Activated B cell treated with CpG ODN at 0.5 μM for 24 hours (primary cell): ENCODE results near the gene YEATS2. TPM values are rescaled to one million over a fixed set of nuclear protein-coding genes. Genes with fewer than 3 reads are reported as not detected.
"Not testable (repeated sequence)": the region's sequence is repeated elsewhere in the genome, so short reads cannot be mapped to it uniquely, and the experiment has no call there.

Source experiments
- ATAC-seq: fragments of 200-7000 bp; cut with Tn5 transposase; one replicate; pipeline ENCODE4 v1.10.0; 2021; ENCODE audit warnings: low read depth, mild to moderate bottlenecking, moderate library complexity
- CTCF ChIA-PET: fragments of 350-600 bp; sonication (Branson Sonifier 250); formaldehyde crosslinking; loops from one replicate; lab custom pipeline; 2021; ENCODE audit warnings: antibody characterized with exemption; lab: Charles Lee
- POLR2A ChIA-PET: fragments of 350-600 bp; sonication (Branson Sonifier 250); formaldehyde crosslinking; loops from one replicate; lab custom pipeline; 2021; ENCODE audit warnings: antibody characterized with exemption; lab: Charles Lee
- DNase-seq: peaks from one replicate; pipeline ENCODE4 v3.0.0; 2022
- H3K27ac Mint-ChIP-seq: one replicate; pipeline ENCODE4 v1.8.0; 2020; ENCODE audit warnings: mixed read lengths
- H3K27me3 Mint-ChIP-seq: one replicate; pipeline ENCODE4 v1.8.0; 2021; ENCODE audit warnings: mixed read lengths
- H3K36me3 Mint-ChIP-seq: one replicate; pipeline ENCODE4 v1.8.0; 2021; ENCODE audit warnings: low read depth, mixed read lengths
- H3K4me1 Mint-ChIP-seq: one replicate; pipeline ENCODE4 v1.8.0; 2021; ENCODE audit warnings: mixed read lengths
- H3K4me3 Mint-ChIP-seq: one replicate; pipeline ENCODE4 v1.8.0; 2020; ENCODE audit warnings: mild to moderate bottlenecking, mixed read lengths
- H3K9me3 Mint-ChIP-seq: one replicate; pipeline ENCODE4 v1.8.0; 2020; ENCODE audit warnings: mixed read lengths
- CTCF ChIP-seq: fragments of 200-600 bp; IDR thresholded peaks from one replicate; pipeline ENCODE4 v1.8.0; 2022; ENCODE audit warnings: antibody characterized with exemption, mild to moderate bottlenecking
- intact Hi-C: fragments of 100-400 bp; cut with micrococcal nuclease; formaldehyde crosslinking; loops from one replicate; pipeline ENCODE4 v1.15.1; 2024
- total RNA-seq: library from RNA; stranded (reverse); gene quantifications from 2 replicates; pipeline ENCODE4 v1.2.3, GENCODE V29; 2022

The YEATS2 gene
- total RNA-seq, 1 donor from 2014 or later, result 26.2 TPM

- no peak for ATAC-seq
- intact Hi-C loops, result loop anchor here (2.0 kb wide), 1 partner anchor 15 kb away; no protein-coding TSS in a partner anchor
- ChIA-PET POLR2A (interaction anchor here (0.8 kb wide), 1 partner anchor 27 kb away, joined by 3 read pairs; the partner anchor contains the start of gene KLHL24), CTCF (interaction anchor here (1.2 kb wide), 1 partner anchor 8 kb away, joined by 3 read pairs; no protein-coding TSS in a partner anchor)
- no peak for TF ChIP-seq CTCF
- no peak for DNase-seq
- Mint-ChIP-seq H3K4me1 (peaks cover 4% of the 10 kb centered on the region), H3K9me3 (no peaks in the 10 kb centered on the region), H3K27ac (no peak overlapping the region), H3K4me3 (no peak overlapping the region), H3K36me3 (peaks cover 63% of the 10 kb centered on the region), H3K27me3 (no peaks in the 10 kb centered on the region)
Measured at GRCh38 chr3:183662099-183662498, 35.5 kb upstream of the YEATS2 start.

- no peak for TF ChIP-seq CTCF
- no peak overlapping the region for H3K4me3 Mint-ChIP-seq
- no peaks in the 10 kb centered on the region for H3K4me1 Mint-ChIP-seq
- H3K9me3 Mint-ChIP-seq, result no peaks in the 10 kb centered on the region
- ChIA-PET POLR2A (no interaction called here), CTCF (no interaction called here)
- ATAC-seq (no peak), DNase-seq (no peak)
- H3K27me3 Mint-ChIP-seq, result no peaks in the 10 kb centered on the region
- H3K36me3 Mint-ChIP-seq, result peaks cover 64% of the 10 kb centered on the region
- intact Hi-C loops, result no loop called here
- H3K27ac Mint-ChIP-seq, result no peak overlapping the region
Measured at GRCh38 chr3:183664913-183665381, 32.6 kb upstream of the YEATS2 start.

GRCh38 chr3:183680061-183680460 lies 17.5 kb upstream of the YEATS2 start:
- no peaks in the 10 kb centered on the region for H3K4me1 Mint-ChIP-seq
- CTCF ChIA-PET, result no interaction called here
- POLR2A ChIA-PET, result interaction anchor here (0.6 kb wide), 1 partner anchor 12 kb away, joined by 3 read pairs; no protein-coding TSS in a partner anchor
- intact Hi-C loops, result no loop called here
- no peaks in the 10 kb centered on the region for H3K9me3 Mint-ChIP-seq
- no peak overlapping the region for H3K27ac Mint-ChIP-seq
- peaks cover 41% of the 10 kb centered on the region for H3K36me3 Mint-ChIP-seq
- H3K4me3 Mint-ChIP-seq, result no peak overlapping the region
- no peak for TF ChIP-seq CTCF
- no peaks in the 10 kb centered on the region for H3K27me3 Mint-ChIP-seq
- DNase-seq (no peak), ATAC-seq (no peak)

- Mint-ChIP-seq H3K27me3 (no peaks in the 10 kb centered on the region), H3K36me3 (peaks cover under 1% of the 10 kb centered on the region), H3K27ac (no peak overlapping the region), H3K4me3 (no peak overlapping the region), H3K4me1 (no peaks in the 10 kb centered on the region), H3K9me3 (no peaks in the 10 kb centered on the region)
- intact Hi-C loops, result no loop called here
- ChIA-PET CTCF (no interaction called here), POLR2A (interaction anchor here (0.6 kb wide), 1 partner anchor 10 kb away, joined by 3 read pairs; the partner anchor contains the start of gene YEATS2)
- ATAC-seq, result no peak
- DNase-seq, result no peak
- TF ChIP-seq CTCF, result no peak
Measured at GRCh38 chr3:183687705-183688104, 9.9 kb upstream of the YEATS2 start.

GRCh38 chr3:183688874-183689273 lies 8.7 kb upstream of the YEATS2 start:
- H3K36me3 Mint-ChIP-seq, result no peaks in the 10 kb centered on the region
- no peak overlapping the region for H3K4me3 Mint-ChIP-seq
- no peak for TF ChIP-seq CTCF
- no peaks in the 10 kb centered on the region for H3K9me3 Mint-ChIP-seq
- no peak for ATAC-seq
- ChIA-PET POLR2A (interaction anchor here (1.0 kb wide), 1 partner anchor 9 kb away, joined by 4 read pairs; the partner anchor contains the start of gene YEATS2), CTCF (no interaction called here)
- H3K27me3 Mint-ChIP-seq, result no peaks in the 10 kb centered on the region
- intact Hi-C loops, result no loop called here
- no peak for DNase-seq
- H3K4me1 Mint-ChIP-seq, result no peaks in the 10 kb centered on the region
- no peak overlapping the region for H3K27ac Mint-ChIP-seq

GRCh38 chr3:183689621-183690020 lies 8.0 kb upstream of the YEATS2 start:
- H3K36me3 Mint-ChIP-seq, DNase-seq, H3K4me3 Mint-ChIP-seq, H3K9me3 Mint-ChIP-seq, ATAC-seq, CTCF ChIA-PET, H3K27ac Mint-ChIP-seq, H3K27me3 Mint-ChIP-seq, H3K4me1 Mint-ChIP-seq, intact Hi-C loops: not testable (repeated sequence)
- POLR2A ChIA-PET, result interaction anchor here (1.0 kb wide), 1 partner anchor 8 kb away, joined by 4 read pairs; the partner anchor contains the start of gene YEATS2
